ENCODE results near the gene SEPSECS. TPM values are rescaled to one million over a fixed set of nuclear protein-coding genes. Genes with fewer than 3 reads are reported as not detected.

The SEPSECS gene
- 8.5 TPM for total RNA-seq
- long read RNA-seq, full-length matches to known transcripts = 6 of 7 reads
- long read RNA-seq, partial matches to known transcripts = 0 of 7 reads
- long read RNA-seq, other reads (novel, unspliced or antisense) = 1 of 7 reads

DNA sequence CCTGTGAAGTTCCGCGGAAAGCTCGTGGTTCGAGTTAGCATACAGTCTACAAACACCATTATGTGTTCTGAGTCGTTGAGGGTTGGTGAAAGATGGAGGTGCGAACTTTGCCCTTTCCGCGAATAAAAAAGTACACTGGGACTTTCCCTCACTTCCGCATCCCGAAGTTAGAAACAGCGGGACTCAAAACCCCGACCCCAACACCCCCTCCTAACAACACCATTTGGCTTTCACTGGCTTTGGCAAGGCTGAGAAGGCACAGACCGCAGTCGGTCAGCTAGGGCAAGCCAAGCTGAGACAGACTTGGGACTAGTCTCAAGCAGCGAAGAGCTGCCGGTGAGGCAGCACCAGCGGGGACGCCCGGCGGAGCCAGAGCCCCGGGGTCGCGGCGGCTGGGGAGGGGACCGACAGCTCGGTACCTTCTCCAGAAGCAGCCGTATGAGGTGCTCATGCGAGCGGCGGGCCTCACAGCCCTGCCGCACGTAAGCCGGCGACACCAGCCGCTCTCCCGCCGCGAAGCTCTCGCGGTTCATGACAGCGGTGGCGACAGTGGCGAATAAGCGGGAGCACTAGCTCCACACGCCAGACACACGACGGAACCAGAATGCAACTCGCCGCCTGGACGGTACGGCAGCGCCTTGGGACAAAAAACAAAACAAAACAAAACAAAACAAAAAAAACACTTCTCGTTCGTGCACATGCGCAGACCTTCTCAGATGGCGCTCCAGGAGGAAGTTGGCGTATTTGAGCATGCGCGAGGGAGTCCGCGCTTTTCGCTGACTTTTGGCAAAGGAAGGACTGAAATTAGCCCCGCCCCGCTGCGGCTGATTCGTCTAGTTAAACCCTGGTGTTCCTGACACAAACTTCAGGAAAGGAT lies at the start of gene SEPSECS:
TSS of gene SEPSECS (minus strand) at position 613 of the 877 bp plus-strand sequence. CDS start at position 533, 80 bp downstream.
- ATAC-seq (peak; percentile 92), DNase-seq (peak; percentile 98)
- intact Hi-C loops (cut with DNase I) = no loop called here
- no peak for TF ChIP-seq CTCF (IDR thresholded peaks at IDR 0.05)
- no peaks in the 10 kb centered on the region for H3K9me3 ChIP-seq
- no peaks in the 10 kb centered on the region for H3K27me3 ChIP-seq
- H3K4me3 ChIP-seq = peak within 1 kb of the TSS; percentile 96
- peak within 1 kb of the TSS; percentile 98 for H3K27ac ChIP-seq
- peaks cover 24% of the 10 kb centered on the region for H3K4me1 ChIP-seq
- no peaks in the 10 kb centered on the region for H3K36me3 ChIP-seq

DNA sequence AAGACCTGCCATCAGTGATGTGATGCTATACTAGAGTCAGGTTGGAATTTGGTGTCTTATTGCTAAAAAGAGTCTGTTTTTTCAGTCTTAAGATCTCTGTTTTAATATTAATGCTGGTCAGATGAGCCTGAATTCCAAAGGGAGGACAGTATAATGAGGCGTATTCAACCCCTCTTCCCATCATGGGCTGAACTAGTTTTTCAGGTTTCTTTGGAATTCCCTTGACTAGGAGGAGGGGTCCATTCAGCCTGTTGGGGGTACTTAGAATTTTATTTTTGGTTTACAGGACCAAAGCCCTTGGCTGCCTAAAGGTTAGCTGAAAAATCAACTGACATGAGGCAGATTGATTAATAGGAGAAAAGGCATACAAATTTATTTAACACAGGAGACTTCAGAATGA lies 49.5 kb upstream of the SEPSECS start:
- H3K27ac ChIP-seq = no peak overlapping the region

DNA sequence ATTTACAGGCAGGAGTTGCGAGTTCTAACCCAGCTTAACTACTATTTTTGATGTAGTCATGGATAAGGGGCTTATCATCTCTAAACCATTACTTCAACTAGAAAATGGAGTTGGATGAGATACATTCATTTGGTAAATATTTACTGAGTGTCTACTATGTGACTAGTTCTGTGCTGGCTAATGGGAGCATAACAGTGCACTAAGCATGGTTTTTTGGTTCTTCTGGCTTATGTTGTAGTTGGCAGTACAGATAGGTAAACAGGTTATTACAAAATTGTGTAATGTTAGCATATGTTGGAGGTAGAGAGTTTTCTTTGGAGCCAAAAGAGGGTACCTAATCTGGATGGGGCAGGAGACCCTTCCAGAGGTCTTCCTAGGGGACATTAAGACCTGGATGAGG lies 47.7 kb upstream of the SEPSECS start:
- DNase-seq = no peak
- Histone ChIP-seq H3K36me3 (no peaks in the 10 kb centered on the region), H3K9me3 (no peaks in the 10 kb centered on the region), H3K27me3 (no peaks in the 10 kb centered on the region), H3K4me3 (no peak overlapping the region), H3K4me1 (no peaks in the 10 kb centered on the region), H3K27ac (no peak overlapping the region)
- no peak for ATAC-seq
- no peak for TF ChIP-seq CTCF (IDR thresholded peaks at IDR 0.05)
- intact Hi-C loops (cut with DNase I) = no loop called here

More for the DNA sequence above, 49.5 kb upstream of the SEPSECS start:
- Histone ChIP-seq H3K4me1 (no peaks in the 10 kb centered on the region), H3K27me3 (no peaks in the 10 kb centered on the region), H3K36me3 (no peaks in the 10 kb centered on the region), H3K9me3 (no peaks in the 10 kb centered on the region), H3K4me3 (no peak overlapping the region)
- no peak for DNase-seq
- intact Hi-C loops (cut with DNase I) = no loop called here
- no peak for ATAC-seq
- no peak for TF ChIP-seq CTCF (IDR thresholded peaks at IDR 0.05)

DNA sequence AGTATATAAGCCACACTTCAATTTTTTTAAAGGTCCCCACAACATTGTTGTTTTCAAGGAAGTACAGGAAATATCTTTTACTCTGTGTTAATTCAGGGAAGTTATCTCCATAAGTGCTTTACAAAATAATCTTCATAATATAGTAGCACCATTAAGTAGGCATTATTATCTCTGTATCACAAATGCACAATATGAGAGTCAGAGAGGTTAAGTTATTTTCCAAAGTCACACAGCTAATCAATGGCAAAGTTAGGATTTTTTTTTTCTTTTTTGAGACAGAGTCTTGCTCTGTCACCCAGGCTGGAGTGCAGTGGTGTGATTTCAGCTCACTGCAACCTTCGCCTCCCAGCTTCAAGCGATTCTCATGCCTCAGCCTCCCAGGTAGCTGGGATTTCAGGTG lies 38.5 kb upstream of the SEPSECS start:
- Histone ChIP-seq H3K36me3 (no peaks in the 10 kb centered on the region), H3K9me3 (no peaks in the 10 kb centered on the region), H3K27ac (no peak overlapping the region), H3K4me3 (no peak overlapping the region), H3K27me3 (no peaks in the 10 kb centered on the region), H3K4me1 (no peaks in the 10 kb centered on the region)
- TF ChIP-seq CTCF (IDR thresholded peaks at IDR 0.05) = no peak
- intact Hi-C loops (cut with DNase I) = no loop called here
- no peak for ATAC-seq
- no peak for DNase-seq

- Histone ChIP-seq H3K9me3 (no peaks in the 10 kb centered on the region), H3K27me3 (no peaks in the 10 kb centered on the region), H3K4me3 (no peak overlapping the region), H3K36me3 (no peaks in the 10 kb centered on the region), H3K27ac (no peak overlapping the region), H3K4me1 (no peaks in the 10 kb centered on the region)
- intact Hi-C loops (cut with DNase I) = no loop called here
- no peak for ATAC-seq
- no peak for DNase-seq
- no peak for TF ChIP-seq CTCF (IDR thresholded peaks at IDR 0.05)
These were observed 30.2 kb upstream of the SEPSECS start for GRCh38 chr4:25190407-25190806.

Measured in upper lobe of right lung (tissue), 1 donor.